Measurements from ENCODE around the gene KRTAP21-2. TPM values are rescaled to one million over a fixed set of nuclear protein-coding genes. Genes with fewer than 3 reads are reported as not detected.

The KRTAP21-2 gene
- total and polyA plus RNA-seq, 2 experiments from 2014 or later = not detected

Small RNA genes lying within 50 kb of the gene (small RNA-seq; reads per million reads assigned to genes)
- gene AP000244.1 (ENCODE audit: low replicate concordance) = not detected
- not detected for gene KRTAP21-3 (ENCODE audit: low replicate concordance)

Other genes starting within 250 kb of the KRTAP21-2 start
- gene KRTAP19-5, start 245.1 kb downstream of the KRTAP21-2 start, total RNA-seq (2014; rRNA removed; shearing (Covaris generic)) = not detected in 2 replicates
- not detected in 2 replicates for gene KRTAP19-5, start 245.1 kb downstream of the KRTAP21-2 start, polyA plus RNA-seq (2016; fragmentation: Nextera tagmentation; extraction: Ambion mirVana)
- gene KRTAP19-6, start 205.4 kb downstream of the KRTAP21-2 start, total RNA-seq (2014; rRNA removed; shearing (Covaris generic)) = not detected in 2 replicates
- not detected in 2 replicates for gene KRTAP19-6, start 205.4 kb downstream of the KRTAP21-2 start, polyA plus RNA-seq (2016; fragmentation: Nextera tagmentation; extraction: Ambion mirVana)
- not detected in 2 replicates for gene KRTAP19-7, start 185.9 kb downstream of the KRTAP21-2 start, total RNA-seq (2014; rRNA removed; shearing (Covaris generic))
- not detected in 2 replicates for gene KRTAP19-7, start 185.9 kb downstream of the KRTAP21-2 start, polyA plus RNA-seq (2016; fragmentation: Nextera tagmentation; extraction: Ambion mirVana)
- gene KRTAP22-2, start 156.9 kb downstream of the KRTAP21-2 start, total RNA-seq (2014; rRNA removed; shearing (Covaris generic)) = not detected in 2 replicates
- gene KRTAP22-2, start 156.9 kb downstream of the KRTAP21-2 start, polyA plus RNA-seq (2016; fragmentation: Nextera tagmentation; extraction: Ambion mirVana) = not detected in 2 replicates
- gene KRTAP6-3, start 154.8 kb downstream of the KRTAP21-2 start, total RNA-seq (2014; rRNA removed; shearing (Covaris generic)) = not detected in 2 replicates
- gene KRTAP6-3, start 154.8 kb downstream of the KRTAP21-2 start, polyA plus RNA-seq (2016; fragmentation: Nextera tagmentation; extraction: Ambion mirVana) = not detected in 2 replicates
- gene KRTAP6-2, start 148.4 kb downstream of the KRTAP21-2 start, total RNA-seq (2014; rRNA removed; shearing (Covaris generic)) = not detected in 2 replicates
- gene KRTAP6-2, start 148.4 kb downstream of the KRTAP21-2 start, polyA plus RNA-seq (2016; fragmentation: Nextera tagmentation; extraction: Ambion mirVana) = not detected in 2 replicates
- gene KRTAP22-1, start 146.2 kb downstream of the KRTAP21-2 start, total RNA-seq (2014; rRNA removed; shearing (Covaris generic)) = not detected in 2 replicates
- not detected in 2 replicates for gene KRTAP22-1, start 146.2 kb downstream of the KRTAP21-2 start, polyA plus RNA-seq (2016; fragmentation: Nextera tagmentation; extraction: Ambion mirVana)
- not detected in 2 replicates for gene KRTAP6-1, start 133.3 kb downstream of the KRTAP21-2 start, total RNA-seq (2014; rRNA removed; shearing (Covaris generic))
- not detected in 2 replicates for gene KRTAP6-1, start 133.3 kb downstream of the KRTAP21-2 start, polyA plus RNA-seq (2016; fragmentation: Nextera tagmentation; extraction: Ambion mirVana)
- gene KRTAP20-1, start 130.8 kb downstream of the KRTAP21-2 start, total RNA-seq (2014; rRNA removed; shearing (Covaris generic)) = not detected in 2 replicates
- not detected in 2 replicates for gene KRTAP20-1, start 130.8 kb downstream of the KRTAP21-2 start, polyA plus RNA-seq (2016; fragmentation: Nextera tagmentation; extraction: Ambion mirVana)
- not detected in 2 replicates for gene KRTAP20-4, start 126.6 kb downstream of the KRTAP21-2 start, total RNA-seq (2014; rRNA removed; shearing (Covaris generic))
- not detected in 2 replicates for gene KRTAP20-4, start 126.6 kb downstream of the KRTAP21-2 start, polyA plus RNA-seq (2016; fragmentation: Nextera tagmentation; extraction: Ambion mirVana)
- gene KRTAP20-2, start 112.1 kb downstream of the KRTAP21-2 start, total RNA-seq (2014; rRNA removed; shearing (Covaris generic)) = not detected in 2 replicates
- gene KRTAP20-2, start 112.1 kb downstream of the KRTAP21-2 start, polyA plus RNA-seq (2016; fragmentation: Nextera tagmentation; extraction: Ambion mirVana) = not detected in 2 replicates
- not detected in 2 replicates for gene KRTAP20-3, start 104.4 kb downstream of the KRTAP21-2 start, total RNA-seq (2014; rRNA removed; shearing (Covaris generic))
- gene KRTAP20-3, start 104.4 kb downstream of the KRTAP21-2 start, polyA plus RNA-seq (2016; fragmentation: Nextera tagmentation; extraction: Ambion mirVana) = not detected in 2 replicates
- gene KRTAP21-3, start 28.5 kb downstream of the KRTAP21-2 start, total RNA-seq (2014; rRNA removed; shearing (Covaris generic)) = not detected in 2 replicates
- not detected in 2 replicates for gene KRTAP21-3, start 28.5 kb downstream of the KRTAP21-2 start, polyA plus RNA-seq (2016; fragmentation: Nextera tagmentation; extraction: Ambion mirVana)
- not detected in 2 replicates for gene KRTAP21-1, start 8.2 kb upstream of the KRTAP21-2 start, total RNA-seq (2014; rRNA removed; shearing (Covaris generic))
- gene KRTAP21-1, start 8.2 kb upstream of the KRTAP21-2 start, polyA plus RNA-seq (2016; fragmentation: Nextera tagmentation; extraction: Ambion mirVana) = not detected in 2 replicates
- not detected in 2 replicates for gene KRTAP8-1, start 66.0 kb upstream of the KRTAP21-2 start, total RNA-seq (2014; rRNA removed; shearing (Covaris generic))
- gene KRTAP8-1, start 66.0 kb upstream of the KRTAP21-2 start, polyA plus RNA-seq (2016; fragmentation: Nextera tagmentation; extraction: Ambion mirVana) = not detected in 2 replicates
- not detected in 2 replicates for gene KRTAP7-1, start 82.5 kb upstream of the KRTAP21-2 start, total RNA-seq (2014; rRNA removed; shearing (Covaris generic))
- gene KRTAP7-1, start 82.5 kb upstream of the KRTAP21-2 start, polyA plus RNA-seq (2016; fragmentation: Nextera tagmentation; extraction: Ambion mirVana) = not detected in 2 replicates
- not detected in 2 replicates for gene KRTAP11-1, start 134.3 kb upstream of the KRTAP21-2 start, total RNA-seq (2014; rRNA removed; shearing (Covaris generic))
- gene KRTAP11-1, start 134.3 kb upstream of the KRTAP21-2 start, polyA plus RNA-seq (2016; fragmentation: Nextera tagmentation; extraction: Ambion mirVana) = not detected in 2 replicates

Data from GM23338 (cell line).